Stimulated activated effector memory CD8-positive, alpha-beta T cell treated with anti-CD3 and anti-CD28 coated beads, Interleukin-12 subunit alpha, Interleukin-12 subunit beta, amount 100 ng/mL, for 72 hours (primary cell): ENCODE data around the gene AP1G2.
"Not testable (repeated sequence)": the region's sequence is repeated elsewhere in the genome, so short reads cannot be mapped to it uniquely, and the experiment has no call there.

Experiments
- ATAC-seq: fragments of 150-1000 bp; cut with Tn5 transposase; 2 replicates; pipeline ENCODE4 v1.10.0; 2021
- DNase-seq, 2 donors: peaks; one replicate each; pipeline ENCODE4 v3.0.0; 2021 to 2022; ENCODE audit warnings: low spot score in 2 of 2
- H3K27ac Mint-ChIP-seq: one replicate; pipeline ENCODE4 v1.8.0; 2022; ENCODE audit warnings: mild to moderate bottlenecking, mixed read lengths
- H3K36me3 Mint-ChIP-seq: one replicate; pipeline ENCODE4 v1.8.0; 2022; ENCODE audit warnings: mild to moderate bottlenecking, mixed read lengths
- H3K4me1 Mint-ChIP-seq: one replicate; pipeline ENCODE4 v1.8.0; 2022; ENCODE audit warnings: mixed read lengths
- H3K4me3 Mint-ChIP-seq: one replicate; pipeline ENCODE4 v1.8.0; 2022; ENCODE audit warnings: mild to moderate bottlenecking, mixed read lengths
- H3K9me3 Mint-ChIP-seq: one replicate; pipeline ENCODE4 v1.8.0; 2022; ENCODE audit warnings: mixed read lengths

The AP1G2 gene

GRCh38 chr14:23544511-23545447, 22.8 kb downstream of the AP1G2 start:
- DNase-seq (no peak), ATAC-seq (no peak)
- H3K9me3 Mint-ChIP-seq = no peaks in the 10 kb centered on the region
- H3K36me3 Mint-ChIP-seq = no peaks in the 10 kb centered on the region
- H3K4me3 Mint-ChIP-seq = no peak overlapping the region
- H3K4me1 Mint-ChIP-seq = no peaks in the 10 kb centered on the region
- H3K27ac Mint-ChIP-seq = peak overlapping the region; percentile 3

GRCh38 chr14:23543403-23543802, 24.2 kb downstream of the AP1G2 start:
- ATAC-seq (no peak), DNase-seq (no peak)
- Mint-ChIP-seq H3K4me3 (no peak overlapping the region), H3K27ac (no peak overlapping the region), H3K9me3 (no peaks in the 10 kb centered on the region), H3K36me3 (no peaks in the 10 kb centered on the region), H3K4me1 (peaks cover 7% of the 10 kb centered on the region)

GRCh38 chr14:23542261-23542660, 25.3 kb downstream of the AP1G2 start:
- peaks cover 7% of the 10 kb centered on the region for H3K4me1 Mint-ChIP-seq
- DNase-seq (no peak), ATAC-seq (no peak)
- H3K4me3 Mint-ChIP-seq = no peak overlapping the region
- H3K27ac Mint-ChIP-seq = peak overlapping the region; percentile 11
- H3K9me3 Mint-ChIP-seq = no peaks in the 10 kb centered on the region
- no peaks in the 10 kb centered on the region for H3K36me3 Mint-ChIP-seq

GRCh38 chr14:23540141-23540469, 27.5 kb downstream of the AP1G2 start:
- no peak overlapping the region for H3K27ac Mint-ChIP-seq
- no peak for ATAC-seq

GRCh38 chr14:23539248-23540140, 28.1 kb downstream of the AP1G2 start:
- peaks cover 7% of the 10 kb centered on the region for H3K4me1 Mint-ChIP-seq
- H3K9me3 Mint-ChIP-seq = no peaks in the 10 kb centered on the region
- DNase-seq (no peak), ATAC-seq (peak; percentile 62)
- H3K27ac Mint-ChIP-seq = no peak overlapping the region
- no peak overlapping the region for H3K4me3 Mint-ChIP-seq
- H3K36me3 Mint-ChIP-seq = no peaks in the 10 kb centered on the region

More at GRCh38 chr14:23540141-23540469, 27.5 kb downstream of the AP1G2 start:
- Mint-ChIP-seq H3K4me3 (no peak overlapping the region), H3K36me3 (no peaks in the 10 kb centered on the region), H3K9me3 (no peaks in the 10 kb centered on the region), H3K4me1 (peaks cover 7% of the 10 kb centered on the region)
- DNase-seq = no peak

- Mint-ChIP-seq H3K27ac (no peak overlapping the region), H3K9me3 (no peaks in the 10 kb centered on the region), H3K36me3 (no peaks in the 10 kb centered on the region), H3K4me1 (peaks cover 7% of the 10 kb centered on the region), H3K4me3 (no peak overlapping the region)
- DNase-seq = no peak
- ATAC-seq = no peak
Observed at GRCh38 chr14:23538785-23539184, 28.8 kb downstream of the AP1G2 start.

- DNase-seq (no peak), ATAC-seq (no peak)
- no peak overlapping the region for H3K4me3 Mint-ChIP-seq
- H3K9me3 Mint-ChIP-seq = no peaks in the 10 kb centered on the region
- no peaks in the 10 kb centered on the region for H3K36me3 Mint-ChIP-seq
- H3K4me1 Mint-ChIP-seq = peaks cover 7% of the 10 kb centered on the region
- no peak overlapping the region for H3K27ac Mint-ChIP-seq
Observed at GRCh38 chr14:23538050-23538718, 29.4 kb downstream of the AP1G2 start.

- peaks cover 7% of the 10 kb centered on the region for H3K4me1 Mint-ChIP-seq
- DNase-seq = no peak
Observed at GRCh38 chr14:23537351-23538049, 30.1 kb downstream of the AP1G2 start.

GRCh38 chr14:23536906-23537305, 30.7 kb downstream of the AP1G2 start:
- not testable (repeated sequence) for H3K4me1 Mint-ChIP-seq, DNase-seq, H3K4me3 Mint-ChIP-seq, H3K9me3 Mint-ChIP-seq, ATAC-seq, H3K36me3 Mint-ChIP-seq, H3K27ac Mint-ChIP-seq

More at GRCh38 chr14:23537351-23538049, 30.1 kb downstream of the AP1G2 start:
- ATAC-seq = peak; percentile 39
- no peak overlapping the region for H3K4me3 Mint-ChIP-seq
- H3K36me3 Mint-ChIP-seq = no peaks in the 10 kb centered on the region
- no peaks in the 10 kb centered on the region for H3K9me3 Mint-ChIP-seq
- H3K27ac Mint-ChIP-seq = no peak overlapping the region

- H3K27ac Mint-ChIP-seq = no peak overlapping the region
- DNase-seq (no peak), ATAC-seq (no peak)
- H3K9me3 Mint-ChIP-seq = no peaks in the 10 kb centered on the region
- peaks cover 7% of the 10 kb centered on the region for H3K4me1 Mint-ChIP-seq
- no peaks in the 10 kb centered on the region for H3K36me3 Mint-ChIP-seq
- H3K4me3 Mint-ChIP-seq = no peak overlapping the region
Observed at GRCh38 chr14:23536494-23536893, 31.1 kb downstream of the AP1G2 start.

GRCh38 chr14:23535943-23536342, 31.6 kb downstream of the AP1G2 start:
- ATAC-seq (no peak), DNase-seq (no peak)
- no peaks in the 10 kb centered on the region for H3K36me3 Mint-ChIP-seq
- H3K4me1 Mint-ChIP-seq = peaks cover 7% of the 10 kb centered on the region
- H3K4me3 Mint-ChIP-seq = no peak overlapping the region
- no peak overlapping the region for H3K27ac Mint-ChIP-seq
- H3K9me3 Mint-ChIP-seq = no peaks in the 10 kb centered on the region

GRCh38 chr14:23533652-23534435, 33.7 kb downstream of the AP1G2 start:
- ATAC-seq (no peak), DNase-seq (no peak)
- no peak overlapping the region for H3K27ac Mint-ChIP-seq
- H3K4me3 Mint-ChIP-seq = no peak overlapping the region
- no peaks in the 10 kb centered on the region for H3K4me1 Mint-ChIP-seq
- H3K9me3 Mint-ChIP-seq = no peaks in the 10 kb centered on the region
- no peaks in the 10 kb centered on the region for H3K36me3 Mint-ChIP-seq

GRCh38 chr14:23532658-23533057, 34.9 kb downstream of the AP1G2 start:
- no peaks in the 10 kb centered on the region for H3K9me3 Mint-ChIP-seq
- ATAC-seq = no peak

GRCh38 chr14:23531391-23531790, 36.2 kb downstream of the AP1G2 start:
- no peak overlapping the region for H3K27ac Mint-ChIP-seq
- ATAC-seq (no peak), DNase-seq (no peak)

More at GRCh38 chr14:23532658-23533057, 34.9 kb downstream of the AP1G2 start:
- Mint-ChIP-seq H3K4me3 (no peak overlapping the region), H3K27ac (no peak overlapping the region), H3K4me1 (peaks cover 6% of the 10 kb centered on the region), H3K36me3 (no peaks in the 10 kb centered on the region)
- no peak for DNase-seq

More at GRCh38 chr14:23531391-23531790, 36.2 kb downstream of the AP1G2 start:
- H3K9me3 Mint-ChIP-seq = no peaks in the 10 kb centered on the region
- H3K4me3 Mint-ChIP-seq = no peak overlapping the region
- H3K36me3 Mint-ChIP-seq = no peaks in the 10 kb centered on the region
- peaks cover 6% of the 10 kb centered on the region for H3K4me1 Mint-ChIP-seq
